Neuron (in vitro differentiated cells): ENCODE data around the gene SDK2.

Source experiments
- H2AFZ ChIP-seq: one replicate; pipeline ENCODE4 v1.6.1; 2013; ENCODE audit warnings: low read depth, mild to moderate bottlenecking, inconsistent platforms, low read length, moderate library complexity
- H3K27me3 ChIP-seq: one replicate; pipeline ENCODE4 v1.6.1; 2013; ENCODE audit warnings: low read length; ENCODE audit not compliant: insufficient read depth
- H3K36me3 ChIP-seq: one replicate; pipeline ENCODE4 v1.6.1; 2013; ENCODE audit warnings: low read length; ENCODE audit not compliant: insufficient read depth
- H3K4me1 ChIP-seq: one replicate; pipeline ENCODE4 v1.6.1; 2013; ENCODE audit warnings: low read length; ENCODE audit not compliant: insufficient read depth
- H3K4me3 ChIP-seq: 2 replicates; pipeline ENCODE4 v1.5.1; 2013; ENCODE audit warnings: mild to moderate bottlenecking, low read length, moderate library complexity
- H3K9me3 ChIP-seq: one replicate; pipeline ENCODE4 v1.6.1; 2013; ENCODE audit warnings: low read length

The SDK2 gene

DNA sequence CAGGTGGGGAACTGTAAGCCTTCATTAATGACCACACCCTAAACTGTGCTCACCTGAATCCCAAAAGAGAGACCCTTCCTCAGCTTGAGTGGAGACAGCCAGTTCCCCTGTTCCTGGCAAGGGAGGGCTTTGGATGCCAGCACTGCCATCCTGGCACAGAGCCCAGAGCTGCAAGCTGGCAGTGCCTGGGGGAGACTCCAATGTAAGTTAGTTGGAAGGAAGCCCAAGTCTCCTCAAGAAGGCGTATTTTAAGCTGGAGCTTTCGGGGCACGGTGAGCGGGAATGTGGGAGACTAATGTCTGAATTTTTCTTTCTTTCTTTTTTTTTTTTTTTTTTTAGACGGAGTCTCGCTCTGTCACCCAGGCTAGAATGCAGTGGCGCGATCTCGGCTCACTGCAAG is 337.1 kb downstream of the SDK2 start:
- no peaks in the 10 kb centered on the region for H3K9me3 ChIP-seq
- H3K27me3 ChIP-seq = no peaks in the 10 kb centered on the region
- H3K4me1 ChIP-seq = peaks cover 16% of the 10 kb centered on the region
- no peak overlapping the region for H3K4me3 ChIP-seq
- no peak overlapping the region for H2AFZ ChIP-seq
- H3K36me3 ChIP-seq = no peaks in the 10 kb centered on the region

DNA sequence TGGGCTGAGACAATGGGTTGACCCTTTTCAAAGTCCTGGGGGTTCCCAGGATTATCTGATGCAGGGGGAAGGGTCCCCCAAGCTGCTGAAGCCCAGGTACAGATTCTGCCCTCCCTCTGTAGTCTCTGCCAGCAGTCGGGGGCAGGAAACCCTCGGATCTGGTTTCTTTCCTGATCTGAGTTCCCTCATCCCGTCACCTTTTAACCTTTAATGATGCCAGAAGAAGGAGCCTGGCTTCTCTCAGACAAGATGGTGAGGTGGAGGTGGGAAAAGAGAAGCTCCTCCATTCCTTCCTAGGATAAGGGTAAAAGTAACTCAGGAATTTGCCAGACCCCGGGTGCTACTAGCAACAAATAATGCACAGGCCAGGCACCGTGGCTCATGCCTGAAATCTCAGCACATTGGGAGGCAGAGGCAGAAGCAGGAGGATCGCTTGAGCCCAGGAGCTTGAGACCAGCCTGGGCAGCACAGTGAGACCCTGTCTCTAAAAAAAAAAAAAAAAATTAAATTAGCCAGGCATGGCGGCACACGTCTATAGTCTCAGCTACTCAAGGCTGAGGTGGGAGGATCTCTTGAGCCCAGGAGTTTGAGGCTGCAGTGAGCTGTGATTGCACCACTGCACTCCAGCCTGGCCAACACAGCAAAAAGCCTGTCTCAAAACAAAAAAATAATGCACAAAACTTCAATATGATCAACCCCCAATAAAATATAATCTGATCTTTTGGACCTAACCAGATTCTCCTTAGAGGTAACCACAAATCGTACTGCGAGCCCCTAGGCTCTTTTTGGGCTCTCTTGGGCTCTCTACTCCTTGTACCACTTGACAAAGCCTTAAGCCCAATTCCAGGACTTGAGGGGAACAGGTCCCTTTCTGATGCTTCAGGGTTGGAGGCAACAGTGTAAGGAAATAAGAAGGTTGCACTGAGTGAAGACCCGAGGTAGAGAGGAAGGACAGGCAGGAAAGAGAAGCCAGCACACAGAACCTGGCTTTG is 338.1 kb downstream of the SDK2 start:
- Histone ChIP-seq H3K9me3 (no peaks in the 10 kb centered on the region), H3K4me3 (no peak overlapping the region), H3K4me1 (peaks cover 16% of the 10 kb centered on the region), H2AFZ (no peak overlapping the region), H3K27me3 (no peaks in the 10 kb centered on the region), H3K36me3 (no peaks in the 10 kb centered on the region)

GRCh38 chr17:73304971-73305812 is 339.1 kb downstream of the SDK2 start:
- H3K36me3 ChIP-seq = no peaks in the 10 kb centered on the region
- H2AFZ ChIP-seq = no peak overlapping the region
- H3K9me3 ChIP-seq = no peaks in the 10 kb centered on the region
- H3K4me3 ChIP-seq = no peak overlapping the region
- peaks cover 13% of the 10 kb centered on the region for H3K4me1 ChIP-seq
- no peaks in the 10 kb centered on the region for H3K27me3 ChIP-seq

GRCh38 chr17:73304438-73304837 is 339.8 kb downstream of the SDK2 start:
- H3K4me1 ChIP-seq = peaks cover 7% of the 10 kb centered on the region
- no peaks in the 10 kb centered on the region for H3K36me3 ChIP-seq
- no peaks in the 10 kb centered on the region for H3K9me3 ChIP-seq
- no peak overlapping the region for H3K4me3 ChIP-seq
- no peak overlapping the region for H2AFZ ChIP-seq
- H3K27me3 ChIP-seq = no peaks in the 10 kb centered on the region

- H3K36me3 ChIP-seq = no peaks in the 10 kb centered on the region
- no peak overlapping the region for H3K4me3 ChIP-seq
- H2AFZ ChIP-seq = no peak overlapping the region
- H3K9me3 ChIP-seq = no peaks in the 10 kb centered on the region
- H3K4me1 ChIP-seq = no peaks in the 10 kb centered on the region
- no peaks in the 10 kb centered on the region for H3K27me3 ChIP-seq
These were observed 342.1 kb downstream of the SDK2 start for GRCh38 chr17:73302189-73302588.

GRCh38 chr17:73301369-73301768 is 342.9 kb downstream of the SDK2 start:
- Histone ChIP-seq H3K27me3 (no peaks in the 10 kb centered on the region), H3K9me3 (no peaks in the 10 kb centered on the region), H3K36me3 (no peaks in the 10 kb centered on the region), H3K4me1 (no peaks in the 10 kb centered on the region), H3K4me3 (no peak overlapping the region), H2AFZ (no peak overlapping the region)

DNA sequence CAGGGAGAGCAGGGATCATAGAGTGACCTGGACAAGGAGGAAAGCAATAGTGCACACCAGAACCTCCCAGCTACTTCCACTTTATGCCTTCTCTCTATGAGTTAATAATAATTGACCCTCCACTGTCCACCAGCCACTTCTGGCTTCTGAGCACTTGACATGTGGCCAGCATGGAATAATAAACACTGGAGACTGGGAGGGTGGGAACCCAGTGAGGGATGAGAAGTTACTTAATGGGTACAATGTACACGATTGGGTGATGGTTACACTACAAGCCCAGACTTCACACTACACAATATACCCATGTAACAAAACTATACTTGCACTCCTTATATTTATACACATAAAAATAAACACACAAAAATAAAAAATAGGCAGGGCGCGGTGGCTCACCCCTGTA is 343.9 kb downstream of the SDK2 start:
- no peaks in the 10 kb centered on the region for H3K4me1 ChIP-seq
- H3K27me3 ChIP-seq = no peaks in the 10 kb centered on the region
- H2AFZ ChIP-seq = no peak overlapping the region
- no peaks in the 10 kb centered on the region for H3K36me3 ChIP-seq
- H3K9me3 ChIP-seq = no peaks in the 10 kb centered on the region
- no peak overlapping the region for H3K4me3 ChIP-seq

DNA sequence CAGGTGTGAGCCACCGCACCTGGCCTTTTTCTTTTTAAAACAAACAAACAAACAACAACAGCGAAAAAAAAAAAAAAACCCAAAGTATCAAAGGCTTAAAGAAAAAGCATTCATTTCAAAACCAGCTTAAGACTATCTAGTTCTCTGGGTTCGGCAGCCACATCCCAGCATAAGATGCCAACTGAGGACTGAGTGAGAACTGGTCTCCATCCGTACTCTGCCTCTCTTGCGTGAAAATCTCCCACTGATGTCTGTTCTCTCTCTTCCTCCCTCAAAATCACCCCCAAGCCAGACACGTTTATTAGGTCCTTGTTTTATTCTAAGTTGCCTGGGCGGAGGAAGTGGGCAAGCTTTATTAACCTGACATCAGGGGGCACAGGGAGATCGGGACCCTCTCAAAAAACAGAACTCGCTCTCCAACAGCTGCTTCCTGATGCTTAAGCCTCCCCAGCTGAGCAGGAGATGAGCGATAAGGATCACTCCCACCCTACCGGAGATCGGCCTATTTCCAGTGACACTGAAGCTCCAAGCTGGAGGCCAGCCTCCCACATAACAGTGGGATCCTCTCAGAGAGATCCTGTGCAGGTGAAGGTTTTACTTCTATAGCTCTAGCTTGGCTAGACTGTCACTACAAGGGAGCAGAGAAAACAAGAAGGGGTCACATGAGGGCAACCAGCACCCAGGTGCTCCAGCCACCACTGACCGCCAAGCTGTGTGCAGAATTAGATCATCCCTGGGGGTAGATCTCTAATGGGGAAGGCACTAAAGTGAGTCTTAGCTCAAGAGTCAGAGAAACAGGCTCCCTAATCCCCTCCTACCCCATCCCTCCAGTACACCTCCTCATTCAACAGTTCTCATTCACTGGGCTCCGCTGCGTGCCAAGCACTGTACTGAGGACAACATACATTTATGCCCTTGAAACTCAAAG is 346.0 kb downstream of the SDK2 start:
- H2AFZ ChIP-seq = no peak overlapping the region
- no peak overlapping the region for H3K4me3 ChIP-seq
- H3K36me3 ChIP-seq = no peaks in the 10 kb centered on the region
- H3K27me3 ChIP-seq = no peaks in the 10 kb centered on the region
- H3K4me1 ChIP-seq = no peaks in the 10 kb centered on the region
- H3K9me3 ChIP-seq = peaks cover 2% of the 10 kb centered on the region

- Histone ChIP-seq H3K27me3 (no peaks in the 10 kb centered on the region), H2AFZ (no peak overlapping the region), H3K9me3 (peaks cover 2% of the 10 kb centered on the region), H3K4me3 (no peak overlapping the region), H3K36me3 (no peaks in the 10 kb centered on the region), H3K4me1 (no peaks in the 10 kb centered on the region)
These were observed 350.7 kb downstream of the SDK2 start for GRCh38 chr17:73293480-73293911.

- Histone ChIP-seq H3K9me3 (peaks cover 2% of the 10 kb centered on the region), H3K4me3 (no peak overlapping the region), H3K27me3 (no peaks in the 10 kb centered on the region), H2AFZ (no peak overlapping the region), H3K36me3 (no peaks in the 10 kb centered on the region), H3K4me1 (no peaks in the 10 kb centered on the region)
These were observed 351.2 kb downstream of the SDK2 start for GRCh38 chr17:73293031-73293430.

GRCh38 chr17:73292031-73292531 is 352.2 kb downstream of the SDK2 start:
- H2AFZ ChIP-seq = no peak overlapping the region
- H3K4me3 ChIP-seq = no peak overlapping the region
- H3K9me3 ChIP-seq = peaks cover 2% of the 10 kb centered on the region
- H3K4me1 ChIP-seq = no peaks in the 10 kb centered on the region
- no peaks in the 10 kb centered on the region for H3K27me3 ChIP-seq
- H3K36me3 ChIP-seq = no peaks in the 10 kb centered on the region

DNA sequence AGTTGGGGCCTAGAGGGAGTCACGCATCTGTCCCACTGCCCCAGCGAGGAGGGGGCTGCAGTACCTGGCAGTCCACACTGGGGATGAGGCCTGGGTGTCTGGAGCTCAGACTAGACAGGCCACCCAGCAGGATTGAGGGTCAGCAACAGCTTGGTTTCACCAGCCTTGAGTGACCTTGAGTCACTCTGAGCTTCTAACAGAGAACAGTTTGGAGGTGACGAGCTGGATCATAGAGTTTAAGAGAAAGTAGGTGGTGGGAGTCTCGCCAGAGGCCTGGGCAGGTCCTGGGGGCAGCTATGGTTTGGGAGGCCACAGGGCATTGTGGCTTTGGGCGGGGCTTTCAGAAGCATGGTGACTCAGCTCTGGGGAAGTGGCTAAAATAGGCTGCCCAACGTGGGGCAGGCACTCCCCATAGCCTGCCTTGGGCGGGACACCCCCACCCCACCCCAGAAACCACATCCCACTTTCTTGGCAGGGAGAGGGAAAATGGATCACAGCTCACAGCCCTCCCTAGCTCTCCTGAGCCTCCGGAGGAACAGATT is 352.9 kb downstream of the SDK2 start:
- Histone ChIP-seq H2AFZ (no peak overlapping the region), H3K36me3 (peaks cover 6% of the 10 kb centered on the region), H3K4me3 (no peak overlapping the region), H3K4me1 (no peaks in the 10 kb centered on the region), H3K9me3 (peaks cover 2% of the 10 kb centered on the region), H3K27me3 (no peaks in the 10 kb centered on the region)
